GM20000 (cell line): ENCODE measurements around the gene CFL1.
"Not testable (repeated sequence)": the region's sequence is repeated elsewhere in the genome, so short reads cannot be mapped to it uniquely, and the experiment has no call there.

Experiments used
- DNase-seq: peaks from one replicate; pipeline ENCODE4 v3.0.0; 2012; ENCODE audit warnings: low spot score
- TF ChIP-seq, protein P1 (sequence below): IDR thresholded peaks from 2 replicates; pipeline ENCODE4 v1.5.1; 2012; ENCODE audit warnings: mild to moderate bottlenecking, control low read depth; ENCODE audit errors: extremely low read depth, missing control alignments

The CFL1 gene

GRCh38 chr11:65852508-65853245, 5.3 kb downstream of the CFL1 start:
- TF ChIP-seq, protein P1, sequence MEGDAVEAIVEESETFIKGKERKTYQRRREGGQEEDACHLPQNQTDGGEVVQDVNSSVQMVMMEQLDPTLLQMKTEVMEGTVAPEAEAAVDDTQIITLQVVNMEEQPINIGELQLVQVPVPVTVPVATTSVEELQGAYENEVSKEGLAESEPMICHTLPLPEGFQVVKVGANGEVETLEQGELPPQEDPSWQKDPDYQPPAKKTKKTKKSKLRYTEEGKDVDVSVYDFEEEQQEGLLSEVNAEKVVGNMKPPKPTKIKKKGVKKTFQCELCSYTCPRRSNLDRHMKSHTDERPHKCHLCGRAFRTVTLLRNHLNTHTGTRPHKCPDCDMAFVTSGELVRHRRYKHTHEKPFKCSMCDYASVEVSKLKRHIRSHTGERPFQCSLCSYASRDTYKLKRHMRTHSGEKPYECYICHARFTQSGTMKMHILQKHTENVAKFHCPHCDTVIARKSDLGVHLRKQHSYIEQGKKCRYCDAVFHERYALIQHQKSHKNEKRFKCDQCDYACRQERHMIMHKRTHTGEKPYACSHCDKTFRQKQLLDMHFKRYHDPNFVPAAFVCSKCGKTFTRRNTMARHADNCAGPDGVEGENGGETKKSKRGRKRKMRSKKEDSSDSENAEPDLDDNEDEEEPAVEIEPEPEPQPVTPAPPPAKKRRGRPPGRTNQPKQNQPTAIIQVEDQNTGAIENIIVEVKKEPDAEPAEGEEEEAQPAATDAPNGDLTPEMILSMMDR, result no peak
- DNase-seq, result no peak

DNA sequence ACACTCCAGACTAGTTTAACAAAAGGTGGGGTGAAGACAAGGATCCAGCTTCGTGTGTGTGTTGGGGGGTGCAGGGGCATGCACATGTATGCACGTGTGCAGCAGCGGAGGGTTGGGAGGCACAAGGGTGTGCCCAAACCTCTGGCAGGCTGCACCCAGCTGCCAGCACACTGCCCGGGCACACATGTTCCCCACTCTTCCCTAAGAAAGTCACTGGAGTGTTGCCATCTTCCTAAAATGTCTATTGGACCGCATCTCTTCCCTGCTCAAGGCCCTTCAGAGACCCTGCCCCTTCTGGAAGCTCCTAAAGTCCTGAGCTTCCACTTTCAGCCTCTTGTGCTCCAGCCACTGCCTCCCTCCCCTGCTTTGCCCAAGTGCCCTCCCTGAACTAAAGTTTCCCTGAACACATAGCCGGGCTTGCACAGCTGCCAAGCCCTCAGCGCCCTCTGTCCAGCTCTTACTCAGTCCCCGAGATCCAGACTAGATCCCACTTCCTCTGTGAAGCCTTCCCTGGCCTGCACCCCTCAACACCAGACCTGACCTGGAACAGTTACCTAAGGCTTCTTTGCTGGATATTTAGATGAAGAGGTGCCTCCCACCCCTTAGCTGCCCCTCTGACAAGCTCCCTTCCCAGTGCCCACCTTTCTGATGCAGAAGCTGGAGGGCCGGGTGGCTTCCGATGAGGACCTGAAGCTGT, 6.0 kb downstream of the CFL1 start:
- no peak for DNase-seq
- TF ChIP-seq, protein P1, result no peak

GRCh38 chr11:65851083-65851579, 6.8 kb downstream of the CFL1 start:
- no peak for DNase-seq
- TF ChIP-seq, protein P1, result no peak

DNA sequence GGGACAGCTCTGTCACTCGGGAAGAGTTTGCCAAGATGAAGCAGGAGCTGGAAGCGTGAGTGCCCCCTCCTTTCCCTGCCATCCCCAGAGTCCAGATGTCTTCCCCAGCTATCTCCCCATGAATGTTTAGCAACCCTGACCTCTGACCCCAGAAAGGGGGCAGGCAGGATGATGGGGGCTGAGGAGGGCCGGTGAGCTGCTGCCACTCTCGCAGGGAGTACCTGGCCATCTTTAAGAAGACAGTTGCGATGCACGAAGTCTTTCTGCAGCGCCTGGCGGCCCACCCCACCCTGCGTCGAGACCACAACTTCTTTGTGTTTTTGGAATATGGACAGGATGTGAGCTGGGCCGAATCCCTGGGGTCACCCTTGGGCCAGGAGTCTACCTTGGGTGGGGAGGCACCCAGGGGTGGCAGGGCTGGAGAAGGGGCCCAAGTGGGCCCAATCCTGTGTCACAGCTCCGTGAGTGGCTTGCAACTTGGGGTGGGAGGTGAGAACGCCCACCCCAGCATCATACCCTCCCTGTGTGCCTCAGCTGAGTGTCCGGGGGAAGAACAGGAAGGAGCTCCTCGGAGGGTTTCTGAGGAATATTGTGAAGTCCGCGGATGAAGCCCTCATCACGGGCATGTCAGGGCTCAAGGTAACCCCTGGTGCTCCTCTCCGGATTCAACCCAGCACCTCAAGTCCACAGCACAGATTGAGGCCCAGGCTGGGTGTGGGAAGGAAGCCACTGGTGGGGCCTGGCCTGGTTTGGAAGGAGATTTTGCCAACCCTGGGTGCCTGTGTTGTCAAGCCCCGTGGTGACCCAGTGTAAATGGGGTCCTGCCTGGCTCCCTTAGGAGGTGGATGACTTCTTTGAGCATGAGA, 7.5 kb downstream of the CFL1 start:
- TF ChIP-seq, protein P1, result no peak
- DNase-seq, result no peak

- TF ChIP-seq, protein P1, result no peak
Measured at GRCh38 chr11:65849771-65850216, 8.2 kb downstream of the CFL1 start.

DNA sequence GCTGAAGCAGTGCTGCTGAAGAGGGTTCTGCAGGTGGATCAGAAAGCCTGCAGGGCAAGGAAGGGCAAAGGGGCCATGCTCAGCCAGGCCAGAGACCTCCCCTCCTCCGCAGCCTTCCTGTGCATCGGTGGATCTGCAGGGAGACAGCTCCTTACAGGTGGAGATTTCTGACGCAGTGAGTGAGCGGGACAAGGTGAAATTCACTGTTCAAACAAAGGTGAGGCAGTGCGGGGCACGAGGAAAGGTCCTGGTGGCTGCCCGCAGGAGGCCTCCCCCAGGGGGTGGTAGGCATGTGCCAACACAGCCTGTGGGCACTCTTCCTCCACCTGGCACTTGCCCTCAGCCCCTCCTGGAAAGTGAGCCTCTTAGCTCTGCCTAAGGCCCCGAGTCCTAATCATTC, 8.6 kb downstream of the CFL1 start:
- TF ChIP-seq, protein P1, result no peak
- no peak for DNase-seq

More at GRCh38 chr11:65849771-65850216, 8.2 kb downstream of the CFL1 start:
- DNase-seq, result no peak

DNA sequence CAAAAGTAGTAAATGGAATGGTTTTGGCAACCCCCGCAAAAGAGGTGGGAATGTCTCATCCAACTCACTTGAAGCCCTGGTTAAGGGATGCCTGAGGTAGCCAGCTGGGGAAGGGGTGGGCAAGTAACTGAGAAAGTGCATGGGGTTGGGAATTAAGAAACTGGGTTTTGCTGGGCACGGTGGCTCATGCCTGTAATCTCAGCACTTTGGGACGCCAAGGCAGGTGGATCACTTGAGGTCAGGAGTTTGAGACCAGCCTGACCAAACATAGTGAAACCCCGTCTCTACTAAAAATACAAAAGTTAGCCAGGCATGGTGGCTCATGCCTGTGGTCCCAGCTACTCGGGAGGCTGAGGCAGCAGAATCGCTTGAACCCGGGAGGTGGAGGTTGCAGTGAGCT, 9.3 kb downstream of the CFL1 start:
- not testable (repeated sequence) for DNase-seq
